T1000 (cell line): ENCODE results near the gene IGSF21.

ENCODE experiments used
- DNase-seq: peaks from one replicate; lab custom pipeline; 2025; ENCODE audit warnings: mixed read lengths; lab: John Stamatoyannopoulos, UW

The IGSF21 gene

DNA sequence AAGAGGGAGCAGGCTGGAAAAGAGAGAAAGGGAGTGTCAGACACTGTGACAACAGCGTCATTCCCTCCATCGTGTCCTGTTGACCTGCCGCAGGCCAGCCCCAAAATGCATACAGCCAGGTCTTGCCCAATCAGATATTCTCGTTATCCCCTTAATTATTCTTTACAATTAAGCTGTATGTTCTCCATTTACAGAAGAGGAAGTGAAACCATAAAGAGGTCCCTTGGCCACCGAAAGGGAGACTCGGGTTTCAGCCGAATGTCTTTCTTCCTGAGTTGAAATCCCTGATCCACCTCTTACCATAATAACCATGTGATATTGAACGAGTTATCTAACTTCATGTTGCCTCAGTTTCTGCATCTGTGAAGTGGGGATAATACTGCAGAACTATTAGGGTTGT lies 70.5 kb downstream of the IGSF21 start:
- DNase-seq: no peak

DNA sequence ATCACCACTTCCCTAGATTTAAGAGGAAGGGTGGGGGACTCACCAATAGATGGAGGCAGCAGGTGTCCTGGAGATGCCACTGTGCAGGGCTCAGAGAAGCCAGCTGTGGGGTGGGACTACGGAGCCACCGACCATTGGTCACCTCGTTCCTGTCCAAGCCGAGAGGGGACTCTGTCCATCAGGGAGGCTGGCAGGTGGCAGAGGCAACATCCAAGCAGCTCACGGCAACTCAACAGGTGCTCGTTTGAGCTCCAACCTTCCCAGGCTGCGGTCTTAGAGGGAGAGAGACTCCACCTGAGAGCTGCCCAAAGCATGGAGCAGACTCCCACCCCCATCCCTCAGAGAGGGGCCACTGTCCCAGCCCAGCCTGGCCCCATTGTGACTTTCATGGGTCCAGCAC lies 71.4 kb downstream of the IGSF21 start:
- no peak for DNase-seq

DNA sequence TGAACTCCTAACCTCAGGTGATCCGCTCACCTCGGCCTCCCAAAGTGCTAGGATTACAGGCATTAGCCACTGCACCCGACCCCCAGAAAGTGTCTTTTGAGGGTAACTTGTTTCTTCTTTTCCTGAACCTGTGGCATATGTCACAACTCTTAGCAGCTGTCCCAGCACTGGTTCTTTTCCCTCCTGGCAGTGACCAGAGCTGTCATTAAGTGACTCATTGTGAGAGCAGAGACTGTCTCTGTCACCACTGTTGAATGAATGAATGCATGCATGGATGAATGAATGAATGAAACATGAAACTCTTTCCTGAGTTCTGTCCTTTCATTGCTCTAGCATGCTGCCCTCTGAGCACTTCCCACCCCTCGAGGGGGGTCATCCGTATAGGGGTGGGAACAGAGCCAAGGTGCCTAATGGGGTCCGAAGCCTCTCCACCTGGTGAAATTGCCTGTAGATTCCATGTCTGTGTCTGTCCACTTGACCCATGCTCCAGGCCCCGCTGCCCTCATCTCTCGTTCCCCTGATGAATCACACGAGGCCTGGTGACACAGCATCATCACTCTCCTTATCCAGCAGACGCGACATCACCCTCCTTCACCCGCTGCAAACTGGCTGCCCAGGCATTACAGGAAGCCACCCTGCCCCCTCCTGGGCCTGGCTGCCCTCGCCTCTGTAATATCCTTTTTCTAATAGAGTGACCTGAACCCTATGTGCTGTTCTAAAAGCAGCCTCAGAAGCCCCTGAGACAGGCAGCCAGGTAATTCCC lies 75.0 kb downstream of the IGSF21 start:
- no peak for DNase-seq

DNA sequence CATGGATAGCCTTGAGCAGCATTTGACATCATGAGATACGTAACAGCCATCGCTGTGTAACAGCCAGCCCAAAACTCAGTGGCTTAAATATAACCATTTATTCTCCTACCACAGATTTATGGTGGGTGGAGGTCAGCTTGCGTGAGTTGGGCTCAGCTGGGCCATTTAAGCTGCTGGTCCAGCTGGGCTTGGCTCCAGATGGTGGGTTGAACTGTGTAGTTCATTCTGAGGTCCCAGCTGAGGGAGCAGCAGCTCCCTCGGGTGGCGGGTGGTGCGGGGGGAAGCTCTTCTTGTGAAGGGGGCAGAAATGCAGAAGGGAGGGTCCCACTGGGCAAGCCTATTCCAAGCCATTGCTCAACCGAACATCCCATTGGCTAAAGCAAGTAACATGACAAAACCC lies 75.9 kb downstream of the IGSF21 start:
- DNase-seq: no peak

DNA sequence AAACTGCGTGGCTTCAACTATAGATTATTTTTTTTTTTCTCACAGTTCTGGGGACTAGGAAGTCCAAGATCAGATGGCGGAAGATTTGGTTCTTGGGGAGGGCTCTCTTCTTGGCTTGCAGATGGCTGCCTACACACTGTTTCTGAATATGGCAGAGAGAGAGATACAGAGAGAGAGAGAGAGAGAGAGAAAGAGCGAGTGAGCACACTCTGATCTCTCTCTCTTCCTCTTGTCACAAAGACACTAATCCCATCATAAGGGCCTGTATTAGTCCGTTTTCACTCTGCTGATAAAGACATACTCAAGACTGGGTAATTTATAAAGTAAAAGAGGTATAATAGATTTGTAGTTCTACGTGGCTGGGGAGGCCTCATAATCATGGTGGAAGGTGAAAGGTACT lies 79.5 kb downstream of the IGSF21 start:
- DNase-seq: no peak

DNA sequence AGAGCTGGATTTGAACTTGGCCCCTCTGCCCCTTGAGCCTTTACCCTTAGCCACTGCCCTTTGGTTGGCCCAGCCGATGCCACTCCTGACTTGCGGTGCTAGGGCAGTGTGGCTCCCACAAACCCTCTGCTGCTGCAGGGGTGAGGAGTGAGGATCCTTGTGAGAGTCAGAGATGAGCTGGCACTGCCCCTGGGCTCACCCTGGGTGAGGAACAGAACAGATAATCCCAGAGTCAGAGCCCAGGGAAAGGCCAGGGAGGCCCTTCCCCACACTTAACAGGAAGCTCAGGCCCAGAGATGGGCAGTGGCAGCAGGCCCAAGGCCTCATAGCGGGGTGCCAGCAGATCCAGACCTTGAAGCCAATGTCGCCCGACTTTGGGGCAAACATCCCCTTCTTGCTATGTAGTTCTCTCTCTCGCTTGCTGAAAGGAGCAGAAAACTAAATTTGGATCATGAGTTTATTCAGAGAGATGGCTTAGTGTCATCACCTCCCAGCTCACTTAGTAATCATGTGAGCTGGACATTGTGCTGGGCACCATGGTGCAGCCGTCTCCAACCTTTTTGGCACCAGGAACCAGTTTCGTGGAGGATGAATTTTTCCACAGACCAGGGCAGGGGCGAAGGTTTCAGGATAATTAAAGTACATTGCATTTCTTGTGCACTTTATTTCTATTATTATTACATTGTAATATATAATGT lies 81.4 kb downstream of the IGSF21 start:
- DNase-seq: no peak

DNA sequence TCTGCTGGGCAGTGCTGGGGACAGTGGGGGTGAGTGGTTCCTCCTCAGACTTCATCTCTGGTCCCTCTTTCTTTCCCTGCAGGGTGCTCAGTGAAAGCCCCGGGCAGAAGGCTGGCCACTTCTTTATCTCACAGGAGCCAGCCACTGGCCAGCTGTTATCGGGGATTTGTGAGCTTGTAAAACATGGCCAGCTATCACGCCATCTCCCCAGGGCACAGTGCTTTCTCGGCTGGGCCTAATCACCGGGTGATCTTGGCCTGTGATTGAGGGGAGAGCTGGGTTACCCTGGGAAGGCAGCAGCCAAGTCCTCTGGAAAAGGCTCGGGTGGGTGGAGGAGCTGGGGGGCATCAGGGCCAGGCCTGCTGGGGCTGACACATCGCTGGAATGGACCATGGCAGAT lies 83.0 kb downstream of the IGSF21 start:
- no peak for DNase-seq

DNA sequence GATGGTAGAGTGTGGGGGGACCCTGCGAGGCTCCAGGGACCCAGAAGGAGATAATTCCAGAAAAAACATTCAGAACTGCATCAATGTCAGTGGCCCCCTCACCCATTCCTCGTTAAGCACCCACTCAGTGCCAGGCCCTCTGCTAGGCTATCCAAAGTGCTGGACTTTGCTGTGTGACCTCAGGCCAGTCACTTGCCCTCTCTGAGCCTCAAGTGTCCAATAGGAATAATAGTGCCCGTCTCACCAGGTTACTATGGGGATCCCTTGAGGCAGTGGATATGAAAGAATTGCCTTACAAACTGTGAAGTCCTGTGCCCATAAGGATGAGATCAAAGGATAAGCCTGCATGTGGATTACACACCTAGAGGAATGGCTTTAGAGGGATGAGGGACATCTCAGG lies 83.4 kb downstream of the IGSF21 start:
- DNase-seq: no peak

DNA sequence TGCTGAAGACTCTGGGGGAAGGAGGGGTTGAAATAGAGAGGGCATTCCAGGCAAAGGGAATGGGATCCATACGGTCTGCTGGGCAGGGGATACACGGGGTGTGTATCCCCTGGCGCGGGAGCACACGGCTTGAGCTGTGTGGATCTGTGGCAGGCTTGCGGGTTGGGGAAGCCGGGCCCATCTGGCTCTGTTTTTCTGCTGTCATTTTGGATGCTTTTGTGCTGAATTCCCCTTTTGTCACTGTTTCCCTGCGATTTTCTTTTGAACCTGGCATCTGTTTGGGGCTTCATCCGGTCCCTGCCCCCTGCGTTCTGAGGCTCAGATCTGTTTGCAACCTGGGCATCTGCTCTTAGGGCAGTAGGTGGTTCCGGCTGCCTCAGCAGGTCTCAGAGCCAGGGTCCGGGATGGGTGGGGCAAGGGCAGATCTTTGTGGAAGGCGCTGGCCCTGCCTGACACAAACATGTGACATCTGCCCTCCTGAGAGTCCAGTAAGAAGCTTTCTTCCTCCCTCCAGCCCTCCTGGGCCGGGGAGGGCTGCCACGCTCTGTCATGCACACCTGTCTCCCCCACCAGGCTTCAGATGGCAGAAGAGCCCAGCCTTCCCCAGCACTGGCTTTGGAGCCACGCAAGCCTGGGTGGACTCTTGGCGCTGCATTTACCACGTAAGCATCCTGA lies 84.0 kb downstream of the IGSF21 start:
- no peak for DNase-seq

DNA sequence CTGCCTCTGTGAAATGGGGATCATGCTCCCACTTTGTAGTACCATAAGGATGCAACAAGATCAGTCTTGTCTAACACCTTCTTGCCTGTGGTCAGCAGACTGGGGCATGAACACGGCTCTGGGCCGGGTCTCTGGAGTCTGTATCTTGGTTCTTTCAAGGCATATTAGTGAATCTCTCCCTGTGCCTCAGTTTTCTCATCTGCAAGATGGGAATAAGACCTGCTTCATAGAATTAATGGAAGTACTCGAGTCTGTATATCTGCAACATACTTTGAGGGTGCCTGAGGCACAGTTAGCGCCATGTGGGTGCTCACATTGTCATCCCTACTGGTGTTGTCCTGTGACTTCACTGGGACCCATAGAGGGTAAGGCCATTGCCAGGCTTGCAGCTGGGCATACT lies 84.6 kb downstream of the IGSF21 start:
- DNase-seq: no peak

DNA sequence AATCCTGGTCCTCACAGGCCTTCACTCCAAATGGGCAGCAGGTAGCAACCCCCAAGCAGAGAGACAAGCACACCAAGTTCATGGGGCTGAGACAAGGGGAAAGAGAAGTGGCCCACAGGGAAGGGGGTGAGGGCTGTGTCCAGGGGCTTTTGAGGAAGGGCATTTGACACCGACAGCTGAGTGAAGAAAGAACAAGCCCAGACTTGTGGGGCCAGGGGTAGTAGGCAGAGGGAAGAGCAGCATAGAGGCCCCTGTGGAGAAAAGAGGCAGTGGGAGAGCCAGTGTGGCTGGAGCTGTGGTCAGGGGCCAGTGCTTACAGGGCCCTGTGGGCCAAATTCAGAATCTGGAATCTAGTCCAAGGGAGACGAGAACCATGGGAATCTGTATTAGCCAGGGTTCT lies 85.4 kb downstream of the IGSF21 start:
- no peak for DNase-seq

DNA sequence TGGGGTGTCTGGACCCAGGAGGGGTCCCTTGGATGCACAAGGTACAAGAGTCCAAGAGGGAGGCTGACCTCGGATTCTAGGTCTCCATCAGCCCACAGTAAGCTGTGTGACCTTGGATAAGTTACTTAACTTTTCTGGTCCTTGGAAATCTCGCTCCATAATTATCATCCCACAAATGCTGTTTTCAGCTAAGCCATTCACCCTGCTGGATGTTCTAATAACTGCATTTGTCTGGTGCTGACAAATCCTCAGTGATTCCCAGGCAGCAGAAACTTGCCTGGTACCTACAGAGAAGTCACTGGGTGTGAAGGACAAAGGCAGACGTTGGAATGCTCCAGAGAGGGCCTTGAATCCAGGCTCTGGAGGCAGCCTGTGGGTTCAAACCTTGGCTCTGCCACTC lies 89.7 kb downstream of the IGSF21 start:
- no peak for DNase-seq

DNA sequence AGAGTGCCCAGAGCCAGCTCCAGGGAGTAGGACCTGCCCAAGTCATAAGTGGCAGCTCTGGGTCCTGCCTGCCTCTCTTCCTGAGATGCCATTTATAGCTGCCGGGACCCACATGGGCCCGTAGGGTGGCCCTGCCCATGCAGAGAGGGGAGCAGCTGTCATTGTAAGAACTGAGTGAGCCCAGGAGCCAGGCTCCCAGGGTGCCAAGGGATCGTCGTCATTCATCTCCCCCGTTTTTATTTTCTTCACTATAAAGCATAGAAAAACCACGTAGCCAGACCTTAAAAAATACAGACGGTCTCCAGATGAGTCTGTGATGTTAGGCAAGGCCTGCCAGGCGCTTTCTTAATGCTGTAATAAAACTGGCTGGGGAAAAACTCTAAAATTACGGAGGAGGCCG lies 90.7 kb downstream of the IGSF21 start:
- no peak for DNase-seq

DNA sequence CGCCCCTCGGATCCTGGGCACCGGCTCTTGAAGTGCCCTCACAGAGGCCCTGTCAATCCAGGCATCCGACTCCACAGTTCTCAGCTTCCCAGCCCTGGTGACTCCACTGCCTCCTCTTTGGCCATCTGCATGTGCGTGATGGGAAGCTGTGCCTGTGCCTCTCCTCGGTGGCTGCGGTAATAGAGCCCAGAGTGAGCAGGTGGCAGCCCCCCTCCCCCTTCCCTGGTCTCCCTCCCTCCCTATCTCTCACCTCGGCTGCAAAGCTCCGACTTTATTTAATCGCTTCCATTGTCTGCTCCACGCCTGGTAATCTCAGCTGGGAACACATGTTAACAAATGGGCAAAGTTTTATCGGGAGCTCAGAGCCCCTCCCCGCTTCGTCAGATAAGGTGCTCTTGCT lies 91.9 kb downstream of the IGSF21 start:
- no peak for DNase-seq

DNA sequence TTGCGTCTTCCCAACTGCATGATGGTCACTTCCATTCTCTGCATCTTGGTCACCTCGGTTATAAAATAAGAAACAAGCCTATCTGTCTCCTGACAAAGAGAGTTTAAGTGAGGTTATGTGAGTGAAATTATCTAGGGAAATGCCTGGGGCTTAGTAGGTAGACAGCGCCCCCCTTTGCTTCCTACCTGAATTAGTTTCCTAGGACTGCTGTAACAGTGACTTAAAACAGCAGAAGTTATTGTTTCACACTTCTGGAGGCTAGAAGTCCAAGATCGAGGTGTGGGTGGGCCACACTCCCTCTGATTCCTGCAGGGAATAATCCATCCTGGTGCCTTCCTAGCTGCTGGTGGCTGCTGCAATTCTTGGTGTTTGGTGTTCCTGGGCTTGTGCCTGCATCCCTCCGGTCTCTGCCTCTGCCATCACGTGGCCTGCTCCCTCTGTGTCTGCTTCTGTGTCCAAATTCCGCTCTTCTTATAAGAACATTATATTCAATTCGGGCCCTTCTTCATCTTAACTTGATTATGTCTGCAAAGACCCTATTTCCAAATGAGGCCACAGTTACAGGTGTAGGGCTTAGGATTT lies 92.6 kb downstream of the IGSF21 start:
- DNase-seq: no peak

DNA sequence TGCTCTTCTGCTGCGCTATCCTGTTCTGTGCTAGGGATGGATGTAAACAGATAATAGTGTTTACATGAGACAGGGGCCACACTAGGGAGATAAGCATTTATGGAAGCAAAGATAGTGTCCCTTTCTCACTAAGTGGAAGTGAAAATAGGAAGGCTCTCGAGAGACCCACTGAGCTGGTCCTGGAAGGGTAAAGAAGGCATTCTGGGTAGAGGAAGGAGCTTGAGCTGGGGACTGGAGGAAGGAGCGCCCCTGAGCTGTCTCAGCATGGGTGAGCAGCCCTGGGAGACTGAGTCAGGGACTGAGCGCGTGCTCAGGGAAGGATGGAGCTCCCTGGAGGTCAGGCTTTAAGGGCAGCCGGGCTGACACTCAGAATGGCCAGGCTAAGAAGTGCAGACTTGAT lies 93.3 kb downstream of the IGSF21 start:
- DNase-seq: no peak

DNA sequence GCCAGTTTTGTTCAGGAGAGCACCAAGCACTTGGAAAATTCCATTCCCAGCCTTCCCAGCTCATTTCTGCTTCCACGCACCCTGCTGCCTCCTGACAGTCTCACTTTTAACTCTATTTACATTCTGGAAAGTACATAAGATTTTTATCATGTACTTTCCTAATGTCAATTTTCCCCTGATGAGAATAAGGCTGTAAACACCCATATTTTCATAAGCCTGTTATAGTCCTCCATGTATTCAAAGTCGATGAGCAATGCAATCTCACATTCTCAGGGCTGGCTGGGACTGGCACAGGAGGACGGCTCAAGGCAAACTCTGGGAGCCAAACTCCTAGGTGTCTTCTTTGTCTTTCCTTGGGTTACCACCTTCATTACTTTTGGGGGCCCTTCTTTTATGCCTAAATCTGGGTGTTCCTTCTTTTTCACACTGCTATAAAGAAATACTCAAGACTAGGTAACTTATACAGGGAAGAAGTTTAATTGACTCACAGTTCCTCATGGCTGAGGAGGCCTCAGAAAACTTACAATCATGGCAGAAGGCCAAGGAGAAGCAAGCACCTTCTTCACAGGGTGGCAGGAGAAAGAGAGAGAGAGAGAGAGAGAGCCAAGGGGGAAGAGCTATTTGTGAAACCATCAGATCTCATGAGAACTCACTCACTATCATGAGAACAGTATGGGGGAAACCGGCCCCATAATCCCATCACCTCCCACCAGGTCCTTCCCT lies 94.6 kb downstream of the IGSF21 start:
- DNase-seq: no peak

DNA sequence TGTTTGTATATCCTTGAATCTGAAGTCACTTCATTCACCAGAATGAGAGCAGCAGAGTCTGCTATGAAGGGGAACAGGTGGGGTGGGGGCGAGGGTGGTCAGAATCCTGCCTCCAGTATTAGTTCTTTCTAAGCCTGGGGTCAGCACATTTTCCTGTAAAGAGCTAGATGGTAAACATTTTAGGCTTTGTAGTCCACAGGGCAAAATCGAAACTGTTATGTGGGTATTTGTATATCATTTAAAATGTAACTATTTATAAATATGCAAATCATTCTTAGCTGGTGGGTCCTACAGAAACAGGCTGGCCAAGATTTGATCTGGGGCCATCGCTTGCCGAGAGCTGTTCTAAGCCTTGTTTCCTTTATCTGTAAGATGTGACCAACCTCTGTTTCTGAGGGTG lies 96.0 kb downstream of the IGSF21 start:
- no peak for DNase-seq

DNA sequence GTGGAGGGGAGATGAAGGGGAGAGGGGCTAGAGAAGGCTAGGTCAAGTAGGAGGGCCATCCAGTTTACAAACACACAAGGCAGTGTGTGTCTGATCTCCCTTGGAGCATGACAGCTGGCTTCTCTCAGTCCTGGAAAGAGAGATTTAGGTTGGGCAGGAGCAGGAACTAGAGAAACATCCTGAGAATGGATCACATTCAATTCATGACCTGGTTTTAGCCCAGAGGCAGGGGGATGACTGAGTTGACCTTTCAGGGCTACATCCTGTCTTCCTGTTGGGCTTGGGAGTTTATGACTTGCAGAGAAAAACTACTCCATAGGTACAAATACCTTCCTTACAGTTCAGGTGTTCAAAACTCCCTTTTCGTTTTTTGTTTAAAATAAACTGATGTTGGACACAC lies 97.0 kb downstream of the IGSF21 start:
- no peak for DNase-seq

DNA sequence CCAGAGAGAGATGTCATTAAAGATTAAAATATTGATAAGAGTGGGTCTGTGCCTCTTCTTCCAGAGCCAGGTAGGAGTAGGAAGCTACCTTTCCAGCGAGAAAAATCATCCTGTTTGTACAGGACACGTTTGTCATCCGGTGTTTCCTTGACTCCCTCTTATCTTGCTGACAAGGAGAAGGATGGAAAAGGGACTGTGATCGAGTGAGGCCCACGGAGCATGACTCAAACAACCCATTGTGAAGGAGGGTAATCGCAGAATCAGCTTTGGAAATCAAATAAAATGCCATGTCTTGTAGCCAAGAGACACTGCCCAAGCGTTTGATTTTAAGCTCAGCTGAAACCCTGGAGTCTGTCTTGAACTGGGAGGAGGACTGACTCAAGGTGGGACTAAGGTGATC lies 97.7 kb downstream of the IGSF21 start:
- DNase-seq: no peak

DNA sequence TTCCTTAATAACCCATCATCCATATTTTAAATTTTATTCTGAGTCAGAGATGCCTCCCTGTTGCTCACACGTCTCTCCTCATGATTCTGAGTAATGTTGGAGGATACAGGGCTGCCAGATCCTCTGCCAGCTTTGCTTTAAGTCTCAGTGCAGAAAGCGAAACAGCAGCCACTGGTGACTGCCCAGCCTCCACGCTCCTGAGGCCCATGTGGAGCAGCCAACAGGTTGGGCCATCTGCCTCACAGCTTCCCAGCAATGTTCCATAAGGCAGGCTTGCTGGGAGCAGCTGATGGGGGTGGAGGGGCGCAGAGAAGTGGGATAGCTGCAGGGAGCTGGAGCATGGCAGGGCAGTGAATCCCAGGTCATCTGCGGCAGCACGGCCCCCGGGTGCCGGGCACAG lies 104.2 kb downstream of the IGSF21 start:
- DNase-seq: no peak

DNA sequence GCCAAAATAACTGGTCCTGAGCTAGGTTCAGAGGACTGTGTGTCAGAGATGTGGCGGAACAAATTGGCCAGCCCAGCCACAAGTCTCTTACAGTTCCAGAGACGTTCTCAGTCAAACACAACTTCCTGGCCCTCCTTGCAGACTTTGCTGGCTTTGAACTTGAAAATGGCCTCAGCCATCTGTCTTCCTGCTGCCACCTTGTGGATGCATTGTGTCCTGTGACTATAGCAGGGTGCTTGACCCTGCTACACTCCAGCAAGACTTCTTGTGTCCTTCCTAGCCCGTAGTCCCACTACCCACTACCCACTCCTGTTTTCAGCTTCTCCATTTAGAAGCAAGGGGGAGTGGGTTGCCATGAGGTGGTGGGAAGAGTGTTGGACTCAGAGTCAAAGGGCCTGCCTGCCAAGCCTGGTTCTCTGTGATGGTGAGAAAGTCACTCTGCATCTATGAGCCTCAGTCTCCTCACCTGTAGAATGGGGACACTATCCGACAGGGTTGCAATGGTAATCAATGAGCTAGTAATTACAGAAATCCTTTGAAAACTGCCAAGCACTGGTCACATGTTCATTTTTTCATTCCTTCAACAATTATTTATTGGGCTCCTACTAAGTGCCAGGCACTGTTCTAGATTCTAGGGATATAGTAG lies 109.9 kb downstream of the IGSF21 start:
- DNase-seq: no peak
